OCI-LY3 (cell line): ENCODE data around the gene CRB1.

Experiments used
- EZH2phosphoT487 ChIP-seq: fragments of 200-600 bp; shearing (Covaris generic); IDR thresholded peaks from 2 replicates; pipeline ENCODE4 v1.6.1; 2018; ENCODE audit warnings: antibody characterized with exemption, mixed run types, low read depth
- TF ChIP-seq, protein P1 (sequence below): fragments of 200-600, 300-600 bp; sonication (generic); IDR thresholded peaks from 2 replicates; pipeline ENCODE4 v1.5.1; 2014; ENCODE audit warnings: antibody characterized with exemption, low read length, low read depth

DNA sequence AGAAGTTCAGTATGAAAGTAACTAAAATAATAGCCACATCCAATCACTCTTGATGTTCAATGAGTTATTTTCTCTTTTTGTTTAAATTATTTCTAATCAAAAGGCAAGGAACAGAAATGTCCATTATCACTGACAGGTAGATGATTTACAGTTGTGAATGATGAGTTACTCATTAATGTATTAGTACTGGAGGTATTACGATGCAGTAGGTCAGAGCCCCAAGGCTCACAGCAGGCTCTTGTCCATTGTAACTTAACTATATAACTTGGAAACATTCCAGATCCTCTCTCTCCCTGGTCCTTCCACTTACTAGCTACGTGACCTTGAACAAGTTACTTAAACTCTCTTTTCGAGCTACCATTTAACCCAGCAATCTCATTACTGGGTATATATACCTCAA, 39.5 kb downstream of the CRB1 start:
- TF ChIP-seq, protein P1, sequence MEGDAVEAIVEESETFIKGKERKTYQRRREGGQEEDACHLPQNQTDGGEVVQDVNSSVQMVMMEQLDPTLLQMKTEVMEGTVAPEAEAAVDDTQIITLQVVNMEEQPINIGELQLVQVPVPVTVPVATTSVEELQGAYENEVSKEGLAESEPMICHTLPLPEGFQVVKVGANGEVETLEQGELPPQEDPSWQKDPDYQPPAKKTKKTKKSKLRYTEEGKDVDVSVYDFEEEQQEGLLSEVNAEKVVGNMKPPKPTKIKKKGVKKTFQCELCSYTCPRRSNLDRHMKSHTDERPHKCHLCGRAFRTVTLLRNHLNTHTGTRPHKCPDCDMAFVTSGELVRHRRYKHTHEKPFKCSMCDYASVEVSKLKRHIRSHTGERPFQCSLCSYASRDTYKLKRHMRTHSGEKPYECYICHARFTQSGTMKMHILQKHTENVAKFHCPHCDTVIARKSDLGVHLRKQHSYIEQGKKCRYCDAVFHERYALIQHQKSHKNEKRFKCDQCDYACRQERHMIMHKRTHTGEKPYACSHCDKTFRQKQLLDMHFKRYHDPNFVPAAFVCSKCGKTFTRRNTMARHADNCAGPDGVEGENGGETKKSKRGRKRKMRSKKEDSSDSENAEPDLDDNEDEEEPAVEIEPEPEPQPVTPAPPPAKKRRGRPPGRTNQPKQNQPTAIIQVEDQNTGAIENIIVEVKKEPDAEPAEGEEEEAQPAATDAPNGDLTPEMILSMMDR: no peak
- TF ChIP-seq EZH2phosphoT487: no peak
